SHP77 (cell line): ENCODE results near the gene CYB5A.

Source experiments
- DNase-seq, 2 experiments: peaks; one replicate each; lab custom pipeline; 2025; lab: John Stamatoyannopoulos, UW

The CYB5A gene

DNA sequence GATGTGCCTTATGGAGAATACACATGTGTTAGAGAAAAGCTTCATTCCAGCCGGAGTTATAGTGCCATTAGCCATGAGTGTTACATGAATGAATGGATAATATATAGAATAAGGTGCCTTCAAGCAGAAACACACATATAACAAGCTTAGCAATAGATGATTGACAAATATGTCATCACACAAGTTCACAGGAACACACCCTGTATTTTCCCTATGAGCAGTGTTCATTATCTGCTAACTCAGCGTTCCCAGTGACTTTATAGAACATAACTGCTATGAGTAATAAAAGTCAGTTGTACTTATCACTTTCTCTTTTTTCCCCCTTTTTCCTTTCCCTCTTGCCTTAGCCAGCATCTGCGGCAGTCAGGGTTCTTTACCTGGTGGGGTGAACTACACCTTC, 78.3 kb downstream of the CYB5A start:
- no peak for DNase-seq

GRCh38 chr18:74204526-74205152, 87.1 kb downstream of the CYB5A start:
- DNase-seq: no peak

- DNase-seq: no peak
Measured at GRCh38 chr18:74203811-74204210, 88.0 kb downstream of the CYB5A start.
